OCI-LY1 (cell line): ENCODE measurements around the gene CSNK2A1.

Experiments used
- EZH2 ChIP-seq: fragments of 200-600 bp; sonication (generic), shearing (Covaris generic); IDR thresholded peaks from 2 replicates; pipeline ENCODE4 v1.8.0; 2017; ENCODE audit warnings: borderline replicate concordance, mixed run types, mild to moderate bottlenecking, antibody characterized with exemption, low read length, moderate library complexity, mixed read lengths
- TF ChIP-seq, protein P1 (sequence below): fragments of 200-600 bp; sonication (generic), shearing (Covaris generic); IDR thresholded peaks from 2 replicates; pipeline ENCODE4 v1.5.1; 2017; ENCODE audit warnings: mild to moderate bottlenecking, antibody characterized with exemption, low read length, moderate library complexity, mixed read lengths

DNA sequence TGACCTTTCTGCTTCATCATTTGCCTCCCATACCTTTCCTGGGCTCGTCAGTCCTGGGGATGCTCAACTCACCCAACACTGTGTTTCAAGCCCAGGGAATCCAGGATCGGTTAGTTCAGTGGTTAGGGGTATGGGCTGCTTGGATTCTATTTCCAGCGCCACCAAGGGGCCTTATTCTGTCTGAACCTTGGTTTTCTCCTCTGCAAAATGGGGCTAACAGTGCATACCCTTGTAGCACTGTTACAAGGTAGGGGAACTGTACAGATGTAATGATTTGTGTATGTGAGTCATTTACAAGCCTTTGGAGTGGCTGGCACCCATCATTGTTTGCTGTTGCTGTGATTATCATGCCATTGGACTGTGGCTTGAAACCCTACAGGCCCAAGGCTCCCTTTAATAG lies 14.5 kb upstream of the CSNK2A1 start:
- TF ChIP-seq, protein P1, sequence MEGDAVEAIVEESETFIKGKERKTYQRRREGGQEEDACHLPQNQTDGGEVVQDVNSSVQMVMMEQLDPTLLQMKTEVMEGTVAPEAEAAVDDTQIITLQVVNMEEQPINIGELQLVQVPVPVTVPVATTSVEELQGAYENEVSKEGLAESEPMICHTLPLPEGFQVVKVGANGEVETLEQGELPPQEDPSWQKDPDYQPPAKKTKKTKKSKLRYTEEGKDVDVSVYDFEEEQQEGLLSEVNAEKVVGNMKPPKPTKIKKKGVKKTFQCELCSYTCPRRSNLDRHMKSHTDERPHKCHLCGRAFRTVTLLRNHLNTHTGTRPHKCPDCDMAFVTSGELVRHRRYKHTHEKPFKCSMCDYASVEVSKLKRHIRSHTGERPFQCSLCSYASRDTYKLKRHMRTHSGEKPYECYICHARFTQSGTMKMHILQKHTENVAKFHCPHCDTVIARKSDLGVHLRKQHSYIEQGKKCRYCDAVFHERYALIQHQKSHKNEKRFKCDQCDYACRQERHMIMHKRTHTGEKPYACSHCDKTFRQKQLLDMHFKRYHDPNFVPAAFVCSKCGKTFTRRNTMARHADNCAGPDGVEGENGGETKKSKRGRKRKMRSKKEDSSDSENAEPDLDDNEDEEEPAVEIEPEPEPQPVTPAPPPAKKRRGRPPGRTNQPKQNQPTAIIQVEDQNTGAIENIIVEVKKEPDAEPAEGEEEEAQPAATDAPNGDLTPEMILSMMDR, result no peak; the same call in 1 of the 2 replicates
- no peak for TF ChIP-seq EZH2
